A549 (cell line): ENCODE results near the gene WIPF3. TPM values are rescaled to one million over a fixed set of nuclear protein-coding genes. Genes with fewer than 3 reads are reported as not detected.

ENCODE experiments used
- ATAC-seq, 2 experiments: fragments of 200-7000 bp in 1 of 2; fragments of >200 bp in 1 of 2; cut with Nextera tagmentation in 1 of 2; cut with Tn5 transposase in 1 of 2; 3 replicates each; pipeline versions ENCODE4 v1.8.0 to v1.9.1; 2018 to 2020; ENCODE audit warnings: mild to moderate bottlenecking in 1 of 2, moderate library complexity in 1 of 2
- CTCF ChIA-PET: fragments of 300-600 bp; sonication (Branson Sonifier 250); formaldehyde crosslinking; extraction: SDS; loops from one replicate; lab custom pipeline; 2021; ENCODE audit warnings: antibody characterized with exemption, inconsistent platforms; lab: Yijun Ruan, JAX
- POLR2A ChIA-PET: fragments of 350-600 bp; formaldehyde crosslinking; extraction: SDS; loops from one replicate; lab custom pipeline; 2021; ENCODE audit warnings: antibody characterized with exemption, inconsistent platforms; lab: Yijun Ruan, JAX
- DNase-seq, 2 experiments: peaks; one replicate each; pipeline versions ENCODE4 v3.0.0 to v3.0.0-alpha.2; 2011 to 2016; ENCODE audit warnings: low read depth in 1 of 2, low spot score in 1 of 2
- FAIRE-seq: peaks from 2 replicates; lab custom pipeline; 2011; peaks lifted over from hg19 to GRCh38; lab: Jason Lieb, UNC
- H3K27ac ChIP-seq, 2 experiments: fragments of >200 bp; sonication (Bioruptor Twin); formaldehyde crosslinking; 3 replicates each; pipeline ENCODE4 v1.5.1; 2016 to 2017
- H3K4me1 ChIP-seq: fragments of >200 bp; sonication (Bioruptor Twin); formaldehyde crosslinking; 3 replicates; pipeline ENCODE4 v1.6.1; 2016
- H3K4me2 ChIP-seq: fragments of >200 bp; sonication (Bioruptor Twin); formaldehyde crosslinking; 3 replicates; pipeline ENCODE4 v1.6.1; 2016
- H3K4me3 ChIP-seq: fragments of >200 bp; sonication (Bioruptor Twin); formaldehyde crosslinking; 3 replicates; pipeline ENCODE4 v1.5.1; 2016
- H3K9me3 ChIP-seq: fragments of >200 bp; sonication (Bioruptor Twin); formaldehyde crosslinking; 3 replicates; pipeline ENCODE4 v1.6.1; 2016
- ATOH8 ChIP-seq: fragments of 250-450 bp; sonication (Bioruptor Pico); IDR thresholded peaks from 2 replicates; pipeline ENCODE4 v1.5.0; 2020; ENCODE audit warnings: low read depth, mild to moderate bottlenecking, moderate library complexity
- CBX8 ChIP-seq: fragments of 200-600 bp; sonication (generic); IDR thresholded peaks from 2 replicates; pipeline ENCODE4 v1.6.1; 2016
- CTCF ChIP-seq: fragments of >200 bp; sonication (Bioruptor Twin); formaldehyde crosslinking; IDR thresholded peaks from 3 replicates; pipeline ENCODE4 v1.5.1; 2016
- E2F6 ChIP-seq: IDR thresholded peaks from 2 replicates; pipeline ENCODE4 v1.6.1; 2012; ENCODE audit warnings: low read depth, borderline replicate concordance
- EHMT2 ChIP-seq: fragments of 200-600 bp; sonication (generic); IDR thresholded peaks from 2 replicates; pipeline ENCODE4 v1.6.1; 2016; ENCODE audit warnings: antibody characterized with exemption, low read depth, mild to moderate bottlenecking, moderate library complexity
- ESRRA ChIP-seq: fragments of 150-350 bp; IDR thresholded peaks from 2 replicates; pipeline ENCODE4 v1.6.1; 2014; ENCODE audit warnings: mild to moderate bottlenecking, low read length, borderline replicate concordance
- FOSB ChIP-seq: fragments of 250-450 bp; sonication (Bioruptor Pico); IDR thresholded peaks from 2 replicates; pipeline ENCODE4 v1.5.0; 2020; ENCODE audit warnings: mild to moderate bottlenecking, moderate library complexity
- HDAC2 ChIP-seq: fragments of 200-600 bp; sonication (generic); IDR thresholded peaks from 2 replicates; pipeline ENCODE4 v1.6.1; 2016
- HES2 ChIP-seq: fragments of >200 bp; sonication (Bioruptor Twin); formaldehyde crosslinking; IDR thresholded peaks from 2 replicates; pipeline ENCODE4 v1.6.1; 2016
- HEYL ChIP-seq: fragments of 250-450 bp; sonication (Bioruptor Pico); IDR thresholded peaks from 2 replicates; pipeline ENCODE4 v1.8.0; 2021; ENCODE audit warnings: mild to moderate bottlenecking, moderate library complexity
- HOXB13 ChIP-seq: fragments of 250-450 bp; sonication (Bioruptor Pico); IDR thresholded peaks from 2 replicates; pipeline ENCODE4 v1.5.0; 2020; ENCODE audit warnings: low read depth, mild to moderate bottlenecking, moderate library complexity
- JUN ChIP-seq, 2 experiments: fragments of >200 bp; sonication (Bioruptor Twin); formaldehyde crosslinking; IDR thresholded peaks; 2 replicates in 1 of 2; 3 replicates in 1 of 2; pipeline ENCODE4 v1.6.1; 2016 to 2017
- KDM1A ChIP-seq: fragments of 200-600 bp; sonication (generic); IDR thresholded peaks from 2 replicates; pipeline ENCODE4 v1.6.1; 2016; ENCODE audit warnings: low read depth, mild to moderate bottlenecking
- MAZ ChIP-seq: fragments of 150-350 bp; IDR thresholded peaks from 2 replicates; pipeline ENCODE4 v1.6.1; 2014; ENCODE audit warnings: antibody characterized with exemption, low read depth, low read length, borderline replicate concordance
- NR3C1 ChIP-seq: fragments of >200 bp; sonication (Bioruptor Twin); formaldehyde crosslinking; IDR thresholded peaks from 3 replicates; pipeline ENCODE4 v1.6.1; 2017
- PBX3 ChIP-seq: IDR thresholded peaks from 2 replicates; pipeline ENCODE4 v1.6.1; 2012
- RARB ChIP-seq: fragments of 250-450 bp; sonication (Bioruptor Pico); IDR thresholded peaks from 2 replicates; pipeline ENCODE4 v1.8.0; 2021; ENCODE audit warnings: mild to moderate bottlenecking, moderate library complexity
- RCOR1 ChIP-seq: fragments of 150-350 bp; IDR thresholded peaks from 2 replicates; pipeline ENCODE4 v1.6.1; 2014; ENCODE audit warnings: antibody characterized with exemption, low read length, low read depth
- REST ChIP-seq: fragments of 200-600 bp; sonication (generic); IDR thresholded peaks from 2 replicates; pipeline ENCODE4 v1.6.1; 2016; ENCODE audit warnings: antibody characterized with exemption, mild to moderate bottlenecking, moderate library complexity
- ZC3H11A ChIP-seq: fragments of 450-650 bp; IDR thresholded peaks from 2 replicates; pipeline ENCODE4 v1.6.1; 2014; ENCODE audit warnings: antibody characterized with exemption, mild to moderate bottlenecking
- ZNF302 ChIP-seq: fragments of 250-450 bp; sonication (Bioruptor Pico); IDR thresholded peaks from 2 replicates; pipeline ENCODE4 v1.9.0; 2021; ENCODE audit warnings: inconsistent platforms, mild to moderate bottlenecking, moderate library complexity
- ZSCAN20 ChIP-seq: fragments of 250-450 bp; sonication (Bioruptor Pico); IDR thresholded peaks from 2 replicates; pipeline ENCODE4 v1.8.0; 2022; ENCODE audit warnings: mild to moderate bottlenecking, moderate library complexity
- WGBS: methylation state at CpG from one replicate; pipeline ENCODE4 v1.1.6; 2017; ENCODE audit errors: missing lambda C conversion rate; 5-methylcytosine and 5-hydroxymethylcytosine counted together
- polyA plus RNA-seq, 4 experiments: library from polyadenylated mRNA; depleted of rRNA in 3 of 4; stranded (reverse); fragments of >200 nt; fragmentation: RNase III in 1 of 4; extraction: RNeasy Plus Mini Kit Qiagen cat#74134 plus additional on column Dnase treatment in 1 of 4; gene quantifications; 2 replicates in 3 of 4; 3 replicates in 1 of 4; pipeline ENCODE4 v1.2.3, GENCODE V29; 2011 to 2017

The WIPF3 gene
- polyA plus RNA-seq, 2 of the 4 experiments (the other 2 are of a cell fraction) = 0.10 to 0.30 TPM

GRCh38 chr7:29924006-29924405, 117.7 kb downstream of the WIPF3 start:
- Histone ChIP-seq H3K4me1 (no peaks in the 10 kb centered on the region), H3K4me3 (no peak overlapping the region), H3K27ac (no peak overlapping the region), H3K9me3 (no peaks in the 10 kb centered on the region), H3K4me2 (no peak overlapping the region)
- DNase-seq (no peak), ATAC-seq (no peak), FAIRE-seq (no peak)
- POLR2A ChIA-PET = no interaction called here
- TF ChIP-seq CTCF = no peak
- no peak for TF ChIP-seq EHMT2
- no peak for TF ChIP-seq NR3C1
- TF ChIP-seq ATOH8 (CRISPR knock-in tag) = no peak
- no peak for TF ChIP-seq ZC3H11A
- TF ChIP-seq RARB (CRISPR knock-in tag) = no peak
- no peak for TF ChIP-seq KDM1A
- no peak for TF ChIP-seq RCOR1
- TF ChIP-seq REST = no peak
- no peak for TF ChIP-seq ZSCAN20 (CRISPR knock-in tag)
- no peak for TF ChIP-seq JUN (IDR thresholded peaks at IDR 0.05)
- TF ChIP-seq MAZ = no peak
- TF ChIP-seq HES2 = no peak
- no peak for TF ChIP-seq HOXB13 (CRISPR knock-in tag)
- TF ChIP-seq CBX8 = no peak
- TF ChIP-seq PBX3 = no peak
- TF ChIP-seq ZNF302 (CRISPR knock-in tag) = no peak
- no peak for TF ChIP-seq E2F6
- WGBS = 81% methylated on average over 9 of the region's 9 CpGs
- CTCF ChIA-PET = interaction anchor here (1.1 to 4.5 kb wide), 3 partner anchors 45 to 287 kb away, joined by 3 to 28 read pairs (median 23); no protein-coding TSS in a partner anchor

- TF ChIP-seq HDAC2 (no peak), HEYL (CRISPR knock-in tag) (no peak), ESRRA (no peak), FOSB (no peak), MAZ (no peak)
- H3K4me2 ChIP-seq = no peak overlapping the region
- H3K4me1 ChIP-seq = no peaks in the 10 kb centered on the region
- no peak overlapping the region for H3K4me3 ChIP-seq
- H3K27ac ChIP-seq = no peak overlapping the region
- 91% methylated on average over 2 of the region's 2 CpGs for WGBS
- no peak for ATAC-seq
- POLR2A ChIA-PET = no interaction called here
- CTCF ChIA-PET = interaction anchor here (1.1 to 1.7 kb wide), 2 partner anchors 150 to 288 kb away, joined by 3 to 4 read pairs; no protein-coding TSS in a partner anchor
- FAIRE-seq = no peak
- DNase-seq = no peak
- H3K9me3 ChIP-seq = no peaks in the 10 kb centered on the region
These were observed 118.4 kb downstream of the WIPF3 start for GRCh38 chr7:29924684-29925083.
